GM10266 (cell line): ENCODE data around the gene PKN1.
"Not testable (repeated sequence)": the region's sequence is repeated elsewhere in the genome, so short reads cannot be mapped to it uniquely, and the experiment has no call there.

Source experiments
- DNase-seq: peaks from one replicate; pipeline ENCODE4 v3.0.0; 2012; ENCODE audit errors: extremely low spot score
- TF ChIP-seq, protein P1 (sequence below): IDR thresholded peaks from 2 replicates; pipeline ENCODE4 v1.5.1; 2012; ENCODE audit warnings: mild to moderate bottlenecking, low read depth; ENCODE audit not compliant: control insufficient read depth, insufficient read depth; ENCODE audit errors: missing control alignments

Gene PKN1

DNA sequence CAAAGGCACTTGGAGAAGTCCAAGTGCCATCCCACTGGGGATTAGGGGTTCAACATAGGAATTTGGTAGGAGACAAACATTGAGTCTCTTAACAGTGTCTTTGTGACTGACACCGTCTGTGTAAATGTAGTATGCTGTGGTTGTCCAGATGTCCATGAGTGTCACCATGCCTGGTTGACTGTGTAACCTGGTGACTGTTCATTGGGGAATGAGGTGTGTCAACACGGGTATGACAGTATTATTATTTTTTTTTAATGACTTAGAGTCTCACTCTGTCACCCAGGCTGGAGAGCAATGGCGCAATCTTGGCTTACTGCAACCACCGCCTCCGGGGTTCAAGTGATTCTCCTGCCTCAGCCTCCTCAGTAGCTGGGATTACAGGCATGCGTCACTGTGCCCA lies 16.2 kb downstream of the PKN1 start:
- no peak for DNase-seq
- TF ChIP-seq, protein P1, sequence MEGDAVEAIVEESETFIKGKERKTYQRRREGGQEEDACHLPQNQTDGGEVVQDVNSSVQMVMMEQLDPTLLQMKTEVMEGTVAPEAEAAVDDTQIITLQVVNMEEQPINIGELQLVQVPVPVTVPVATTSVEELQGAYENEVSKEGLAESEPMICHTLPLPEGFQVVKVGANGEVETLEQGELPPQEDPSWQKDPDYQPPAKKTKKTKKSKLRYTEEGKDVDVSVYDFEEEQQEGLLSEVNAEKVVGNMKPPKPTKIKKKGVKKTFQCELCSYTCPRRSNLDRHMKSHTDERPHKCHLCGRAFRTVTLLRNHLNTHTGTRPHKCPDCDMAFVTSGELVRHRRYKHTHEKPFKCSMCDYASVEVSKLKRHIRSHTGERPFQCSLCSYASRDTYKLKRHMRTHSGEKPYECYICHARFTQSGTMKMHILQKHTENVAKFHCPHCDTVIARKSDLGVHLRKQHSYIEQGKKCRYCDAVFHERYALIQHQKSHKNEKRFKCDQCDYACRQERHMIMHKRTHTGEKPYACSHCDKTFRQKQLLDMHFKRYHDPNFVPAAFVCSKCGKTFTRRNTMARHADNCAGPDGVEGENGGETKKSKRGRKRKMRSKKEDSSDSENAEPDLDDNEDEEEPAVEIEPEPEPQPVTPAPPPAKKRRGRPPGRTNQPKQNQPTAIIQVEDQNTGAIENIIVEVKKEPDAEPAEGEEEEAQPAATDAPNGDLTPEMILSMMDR: no peak

GRCh38 chr19:14450168-14450874 lies 17.2 kb downstream of the PKN1 start:
- TF ChIP-seq, protein P1: no peak
- peak; percentile 75 for DNase-seq

- TF ChIP-seq, protein P1: no peak
- no peak for DNase-seq
These were observed 17.8 kb downstream of the PKN1 start for GRCh38 chr19:14450876-14451275.

- DNase-seq: not testable (repeated sequence)
These were observed 19.2 kb downstream of the PKN1 start for GRCh38 chr19:14452303-14452702.

DNA sequence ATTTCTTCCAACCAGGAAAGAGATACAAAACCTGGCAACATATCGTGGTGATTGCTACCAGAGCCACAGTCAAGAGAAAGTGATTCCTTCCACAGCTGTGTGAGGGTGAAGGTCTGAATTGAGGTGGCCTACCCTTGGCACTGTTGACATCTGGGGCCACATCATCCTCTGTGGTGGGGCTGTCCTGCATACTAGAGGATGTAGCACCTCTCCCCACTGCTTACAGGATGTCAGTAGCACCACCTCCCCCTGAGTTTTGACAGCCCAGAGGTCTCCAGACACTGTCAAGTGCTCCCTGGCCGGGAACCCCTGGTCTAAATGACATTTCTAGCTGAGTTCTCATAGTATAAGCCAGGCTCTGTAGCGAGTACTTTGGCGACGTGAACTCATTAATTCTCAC lies 26.6 kb downstream of the PKN1 start:
- TF ChIP-seq, protein P1: no peak
- no peak for DNase-seq

DNA sequence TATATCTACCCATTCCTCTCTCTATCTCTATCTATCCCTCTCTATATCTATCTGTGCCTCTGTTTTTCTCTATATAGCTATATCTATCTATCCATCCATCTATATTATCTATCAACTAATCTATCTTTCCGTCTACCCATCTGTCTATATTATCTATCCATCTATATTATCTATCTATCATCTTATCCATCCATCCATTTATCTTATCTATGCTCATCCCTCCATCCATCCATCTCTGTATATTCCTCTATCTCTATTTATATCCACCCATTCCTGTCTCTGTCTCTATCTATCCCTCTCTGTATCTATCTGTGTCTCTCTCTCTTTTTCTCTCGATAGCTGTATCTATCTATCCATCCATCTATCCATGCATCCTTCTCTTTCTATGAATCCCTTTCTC lies 27.8 kb downstream of the PKN1 start:
- TF ChIP-seq, protein P1: no peak
- no peak for DNase-seq

GRCh38 chr19:14462401-14462800 lies 29.3 kb downstream of the PKN1 start:
- DNase-seq: not testable (repeated sequence)

- no peak for DNase-seq
- TF ChIP-seq, protein P1: no peak
These were observed 30.6 kb downstream of the PKN1 start for GRCh38 chr19:14463747-14464146.
